NCI-H1694 (cell line): ENCODE results near the gene MTMR2.

Experiments
- DNase-seq: peaks from one replicate; lab custom pipeline; 2025; lab: John Stamatoyannopoulos, UW

The MTMR2 gene

DNA sequence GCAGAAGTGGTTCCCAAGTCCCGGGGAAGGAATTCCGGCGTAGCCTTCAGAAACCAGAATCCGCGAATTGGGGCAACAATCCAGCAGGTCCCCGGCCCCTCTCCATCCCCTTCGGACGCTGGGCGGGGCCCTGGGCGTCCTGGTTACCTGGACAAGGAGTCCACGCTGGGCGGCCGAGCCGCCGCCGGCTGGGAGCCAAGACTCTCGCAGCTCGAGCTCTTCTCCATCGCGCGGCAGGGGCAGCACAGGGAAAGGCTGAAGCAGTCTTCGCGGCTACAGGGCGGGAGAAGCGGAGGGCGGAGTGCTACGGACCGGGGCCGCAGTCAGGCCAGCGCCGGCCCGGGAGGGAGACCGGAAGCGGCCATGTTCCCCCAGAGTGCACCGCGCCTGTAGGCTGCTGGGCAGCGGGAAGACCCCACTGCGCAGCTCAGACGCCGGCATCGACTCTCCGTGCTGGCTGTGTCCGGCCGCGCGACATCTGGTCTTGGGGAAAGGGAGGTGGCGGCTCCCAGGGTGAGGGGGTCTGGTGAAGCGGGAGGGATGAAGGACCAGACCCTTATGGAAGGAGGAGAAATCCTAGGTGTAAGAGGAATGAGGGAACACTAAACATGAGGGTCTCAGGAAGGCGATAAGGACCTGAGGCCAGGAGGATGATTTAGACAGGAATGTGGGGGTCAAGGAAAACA, at the start of gene MTMR2:
TSS of gene MTMR2 (minus strand) at position 380 of the 686 bp plus-strand sequence. CDS start at position 227, 153 bp downstream.
- DNase-seq, result no peak

DNA sequence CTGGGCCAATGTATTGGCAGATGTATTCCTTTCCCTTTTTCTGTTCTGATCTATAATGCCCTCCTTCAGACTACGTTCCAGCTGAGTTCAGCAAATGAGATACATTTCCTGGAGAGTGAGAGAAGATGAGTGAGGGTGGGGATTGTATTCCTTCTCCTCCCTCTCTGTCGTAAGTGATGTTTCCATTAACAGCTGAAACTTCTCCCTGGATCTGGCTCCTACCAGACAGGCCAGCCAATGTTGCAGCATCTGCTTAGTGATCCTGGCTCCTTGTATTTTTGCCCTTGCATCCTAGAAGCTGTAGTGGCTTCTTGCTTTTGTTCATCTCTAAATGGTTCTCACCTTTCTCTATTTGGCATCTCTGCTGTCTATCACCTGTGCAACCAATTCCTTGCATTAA, 48.2 kb upstream of the MTMR2 start:
- no peak for DNase-seq

DNA sequence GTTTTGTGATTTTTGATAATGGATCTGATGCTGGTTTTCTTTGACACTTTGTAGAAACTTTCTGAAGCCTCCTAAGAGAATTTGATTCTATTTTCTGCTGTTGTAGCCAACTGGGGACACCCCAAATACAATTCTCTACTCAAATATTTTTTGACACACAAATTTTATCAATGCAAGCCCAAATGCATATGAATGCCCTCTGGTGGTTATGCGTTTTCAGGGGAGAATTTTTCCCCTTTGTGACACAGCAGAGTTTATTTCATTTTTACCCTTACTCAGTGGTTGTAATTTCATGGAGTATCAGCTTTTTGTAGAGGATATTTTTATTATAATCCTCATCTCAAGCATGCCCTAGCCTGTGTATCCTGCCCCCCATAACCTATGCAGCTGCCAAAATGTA, 44.7 kb upstream of the MTMR2 start:
- DNase-seq, result no peak

DNA sequence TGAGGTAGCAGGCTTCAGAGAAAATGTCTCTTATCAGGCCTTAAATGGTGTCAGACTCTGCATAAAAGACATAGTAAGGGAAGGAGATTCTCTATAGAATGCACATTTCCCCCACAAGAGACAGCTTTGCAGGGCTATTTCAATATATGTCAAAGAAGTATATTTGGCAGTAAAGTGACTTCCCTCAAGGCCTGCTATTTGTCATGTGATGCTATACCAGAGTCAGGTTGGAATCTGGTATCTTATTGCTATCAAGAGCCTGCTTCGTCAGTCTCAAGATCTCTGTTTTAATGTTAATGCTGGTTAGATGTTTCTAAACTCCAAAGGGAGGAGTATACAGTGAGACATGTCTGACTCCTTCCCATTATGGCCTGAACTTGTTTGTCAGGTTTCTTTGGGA, 40.4 kb upstream of the MTMR2 start:
- DNase-seq, result no peak

DNA sequence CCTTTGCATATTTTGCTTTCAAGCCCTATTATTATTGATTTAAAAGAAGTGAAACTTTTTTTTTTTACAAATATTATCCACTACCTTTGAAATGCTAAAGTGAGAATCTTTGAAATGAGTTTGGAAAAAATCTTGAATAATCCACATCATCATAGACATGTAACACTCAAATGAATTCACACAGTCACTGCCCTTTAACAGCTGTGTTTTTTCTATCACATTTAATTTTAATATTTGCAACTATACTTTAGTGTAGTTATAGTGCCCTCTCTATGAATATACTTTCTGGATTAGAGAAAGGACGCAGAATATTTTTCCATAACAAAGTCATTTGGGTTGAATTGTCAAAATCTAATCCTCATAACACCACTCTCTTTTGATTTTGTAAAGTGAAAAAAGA, 37.9 kb upstream of the MTMR2 start:
- DNase-seq, result no peak

DNA sequence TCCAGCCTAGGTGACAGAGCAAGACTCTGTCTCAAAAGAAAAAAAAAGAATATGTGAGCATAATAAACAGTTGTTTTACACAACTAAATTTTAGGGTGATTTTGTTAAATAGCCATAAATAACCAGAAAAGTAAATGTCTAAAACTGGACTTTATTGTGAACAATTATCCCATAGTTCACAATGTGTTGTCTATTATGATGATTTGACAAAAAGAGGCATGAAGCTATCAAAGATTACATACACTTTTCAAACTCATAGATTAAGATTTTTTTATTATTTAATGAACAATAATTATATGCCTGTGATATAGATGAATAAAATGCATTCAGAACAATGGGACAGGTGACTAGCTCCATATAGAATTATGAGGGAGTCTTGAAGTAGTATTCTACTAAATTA, 27.0 kb upstream of the MTMR2 start:
- no peak for DNase-seq

DNA sequence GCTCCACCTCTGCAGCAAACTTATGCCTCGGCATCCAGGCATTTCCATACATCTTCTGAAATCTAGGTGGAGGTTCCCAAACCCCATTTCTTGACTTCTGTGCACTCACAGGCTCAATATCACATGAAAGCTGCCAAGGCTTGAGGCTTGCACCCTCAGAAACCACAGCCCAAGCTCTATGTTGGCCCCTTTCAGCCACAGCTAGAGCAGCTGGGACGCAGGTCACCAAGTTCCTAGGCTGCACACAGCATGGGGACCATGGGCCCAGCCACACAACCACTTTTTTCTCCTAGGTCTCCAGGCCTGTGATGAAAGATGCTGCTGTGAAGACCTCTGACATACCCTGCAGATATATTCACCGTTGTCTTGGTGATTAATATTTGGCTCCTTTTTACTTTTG, 24.7 kb upstream of the MTMR2 start:
- DNase-seq, result no peak

DNA sequence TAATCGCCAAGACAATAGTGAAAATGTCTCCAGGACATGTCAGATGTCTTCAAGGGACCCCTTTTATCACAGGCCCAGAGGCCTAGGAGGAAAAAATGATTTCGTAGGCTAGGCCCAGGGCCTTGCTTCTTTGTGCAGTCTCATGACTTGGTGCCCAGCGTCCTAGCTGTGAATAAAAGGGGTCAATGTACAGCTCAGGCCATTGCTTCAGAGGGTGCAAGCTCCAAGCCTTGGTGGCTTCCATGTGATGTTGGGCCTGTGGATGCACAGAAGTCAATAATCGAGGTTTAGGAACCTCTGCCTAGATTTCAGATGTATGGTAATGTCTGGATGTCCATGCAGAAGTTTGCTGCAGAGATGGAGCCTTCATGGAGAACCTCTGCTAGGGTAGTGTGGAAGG, 20.7 kb upstream of the MTMR2 start:
- no peak for DNase-seq

DNA sequence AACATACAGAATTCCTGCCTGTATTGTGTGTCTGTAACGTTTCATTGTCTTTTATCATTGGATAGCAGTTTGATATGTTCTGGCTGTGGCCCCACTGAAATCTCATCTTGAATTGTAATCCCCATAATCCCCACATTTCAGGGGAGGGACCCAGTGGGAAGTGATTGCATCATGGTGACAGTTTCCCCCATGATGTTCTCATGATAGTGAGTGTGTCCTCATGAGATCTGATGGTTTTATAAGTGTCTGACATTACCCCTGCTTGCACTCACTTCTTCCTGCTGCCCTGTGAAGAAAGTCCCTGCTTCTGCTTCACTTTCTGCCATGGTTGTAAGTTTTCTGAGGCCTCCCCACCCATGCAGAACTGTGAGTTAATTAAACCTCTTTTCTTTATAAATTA, 19.6 kb upstream of the MTMR2 start:
- DNase-seq, result no peak

DNA sequence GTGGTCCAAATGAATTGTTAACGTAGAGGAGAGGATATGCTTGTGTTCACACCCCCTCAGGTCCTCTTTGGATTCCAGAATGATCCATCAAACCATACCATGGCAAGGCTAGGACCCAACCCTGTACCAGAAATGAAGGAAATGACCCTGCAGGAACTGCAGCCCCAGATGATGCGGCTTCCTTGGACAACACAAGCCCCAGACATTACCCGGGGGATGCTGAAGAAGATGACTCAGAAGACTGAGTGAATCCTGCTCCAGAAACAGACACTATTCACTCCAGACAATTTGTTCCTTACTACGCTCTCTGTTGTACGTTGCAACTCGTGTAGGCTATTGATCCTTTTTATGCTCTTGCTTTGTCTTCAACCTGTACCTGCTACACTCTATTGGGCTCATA, 15.2 kb upstream of the MTMR2 start:
- no peak for DNase-seq

DNA sequence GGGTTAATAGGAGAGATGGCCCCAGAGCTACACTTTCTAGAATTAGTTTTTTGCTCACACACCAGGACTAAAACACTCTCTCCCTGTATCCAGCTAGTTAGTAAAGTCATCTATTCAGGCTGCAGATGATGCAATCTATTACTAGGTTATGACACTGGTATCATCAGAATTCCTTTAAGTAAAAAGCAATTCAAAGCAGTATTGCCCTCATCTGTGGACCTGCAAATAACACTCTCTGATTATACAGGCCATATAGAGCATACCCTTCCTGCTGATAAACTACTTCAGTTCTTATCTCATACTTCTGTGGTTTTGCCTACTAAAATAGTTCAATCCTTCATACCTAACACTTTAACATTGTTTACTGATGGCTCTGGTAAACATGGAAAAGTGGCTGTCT, 13.5 kb upstream of the MTMR2 start:
- DNase-seq, result no peak

DNA sequence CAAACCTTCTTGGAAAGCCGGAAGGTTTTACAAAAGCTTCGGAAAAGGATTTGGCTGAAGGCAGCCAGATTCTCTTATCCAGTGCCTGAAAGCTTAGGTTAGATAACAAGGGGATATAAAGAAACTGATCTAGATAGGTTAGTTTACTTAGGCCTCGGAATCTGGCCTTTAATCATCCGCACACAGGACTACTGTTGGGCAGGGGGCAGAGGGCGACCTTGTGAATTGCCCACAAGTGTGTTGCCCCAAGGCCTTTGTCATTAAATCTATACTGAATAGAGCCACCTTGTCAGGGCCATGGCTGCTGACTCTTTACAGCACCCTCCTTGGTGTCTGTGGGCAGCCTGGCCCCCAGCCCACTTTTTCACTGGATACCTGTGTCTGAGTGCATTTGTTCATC, 9.7 kb upstream of the MTMR2 start:
- no peak for DNase-seq

DNA sequence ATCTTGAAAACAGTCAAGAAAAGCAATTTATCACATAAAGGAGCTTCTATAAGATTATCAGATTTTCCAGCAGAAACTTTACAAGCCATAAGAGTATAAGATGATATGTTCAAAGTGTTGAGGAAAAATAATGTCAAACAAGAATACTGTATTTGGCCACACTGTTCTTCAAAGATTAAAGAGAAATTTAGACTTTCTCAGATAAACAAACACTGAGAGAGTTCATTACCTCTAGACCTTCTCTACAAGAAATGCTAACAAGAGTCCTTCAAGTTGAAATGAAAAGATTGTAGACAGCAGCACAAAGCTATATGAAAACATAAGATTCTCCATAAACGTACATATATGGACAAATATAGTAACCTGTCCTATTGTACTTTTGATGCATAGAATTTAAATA, 8.0 kb upstream of the MTMR2 start:
- no peak for DNase-seq

DNA sequence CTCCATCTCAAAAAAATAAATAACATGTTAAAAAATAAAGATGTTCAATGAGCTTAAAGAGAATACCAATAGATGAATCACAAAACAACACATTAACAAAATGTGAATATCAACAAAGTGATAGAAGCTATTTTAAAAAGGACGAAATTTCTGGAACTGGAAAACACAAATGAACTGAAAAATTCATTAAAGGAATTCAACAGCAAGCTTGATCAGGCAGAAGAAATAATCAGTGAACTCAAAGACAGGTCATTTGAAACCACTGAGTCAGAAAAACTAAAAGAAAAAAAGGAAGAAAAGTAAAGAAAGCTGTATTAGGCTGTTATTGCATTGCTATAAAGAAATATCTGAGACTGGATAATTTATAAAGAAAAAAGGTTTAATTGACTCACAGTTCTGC, 7.0 kb upstream of the MTMR2 start:
- no peak for DNase-seq

DNA sequence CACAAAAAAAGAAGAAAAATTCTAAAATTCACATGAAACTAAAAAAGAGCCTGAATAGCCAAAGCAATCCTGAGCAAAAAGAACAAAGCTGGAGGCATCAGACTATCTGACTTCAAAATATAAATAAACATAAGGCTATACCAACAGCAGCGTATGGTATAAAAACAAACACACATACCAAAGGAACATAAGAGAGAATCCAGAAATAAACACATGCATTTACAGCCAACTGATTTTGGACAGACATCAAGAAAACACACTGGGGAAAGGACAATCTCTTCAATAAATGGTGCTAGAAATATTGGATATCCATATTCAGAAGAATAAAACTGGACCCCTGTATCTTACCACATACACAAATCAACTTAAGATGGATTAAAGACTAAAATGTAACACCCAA, 2.8 kb upstream of the MTMR2 start:
- DNase-seq, result no peak

DNA sequence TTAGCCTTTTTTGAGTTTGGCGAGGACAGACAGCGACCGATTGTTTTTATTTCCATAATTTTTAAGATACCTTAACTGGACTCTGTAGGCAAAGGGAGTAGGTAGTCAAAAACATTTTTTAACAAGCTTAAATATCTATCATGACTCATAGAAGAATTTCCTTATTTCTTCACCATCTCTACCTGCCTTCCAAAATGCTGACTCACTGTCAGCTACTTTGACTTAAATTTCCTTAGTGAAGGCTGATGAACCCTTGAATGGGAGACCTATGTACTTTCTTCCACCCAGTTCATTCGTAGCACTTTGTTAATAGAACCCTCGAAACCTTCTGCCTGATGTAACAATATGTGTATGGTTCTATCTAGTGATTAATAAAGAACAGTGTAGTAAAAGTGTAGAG, 1.1 kb upstream of the MTMR2 start:
- no peak for DNase-seq

DNA sequence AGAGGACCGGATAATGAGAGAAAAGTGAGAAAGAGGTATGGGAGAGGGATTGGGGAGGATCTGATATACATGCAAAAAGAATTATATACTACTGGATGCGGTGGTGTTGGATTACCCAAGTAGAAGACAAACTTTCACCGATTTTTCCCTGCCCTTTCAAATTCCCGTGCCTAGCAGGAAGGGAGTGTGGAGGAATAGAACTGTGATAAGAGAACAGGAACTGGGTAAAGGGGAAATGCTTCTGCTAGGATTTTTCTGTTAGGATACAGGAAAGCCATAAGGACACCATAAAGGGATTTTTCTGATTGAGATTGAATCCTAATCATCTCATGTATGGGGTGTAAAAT, 480 bp upstream of the MTMR2 start:
- no peak for DNase-seq

DNA sequence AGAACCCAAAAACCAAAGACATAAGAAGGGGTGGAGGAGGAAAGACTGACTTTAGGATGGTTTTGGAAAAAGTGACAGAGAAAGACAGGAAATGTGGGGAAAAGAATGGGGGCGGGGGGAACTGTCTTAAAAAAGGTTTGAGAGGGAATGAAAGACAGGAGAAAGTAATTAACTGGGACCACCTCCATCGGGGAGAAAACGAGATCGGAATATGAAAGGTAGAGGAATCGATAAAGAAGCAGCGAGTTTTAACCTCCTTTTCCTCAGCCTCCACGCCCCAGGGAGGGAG, 524 bp downstream of the MTMR2 start:
- no peak for DNase-seq

DNA sequence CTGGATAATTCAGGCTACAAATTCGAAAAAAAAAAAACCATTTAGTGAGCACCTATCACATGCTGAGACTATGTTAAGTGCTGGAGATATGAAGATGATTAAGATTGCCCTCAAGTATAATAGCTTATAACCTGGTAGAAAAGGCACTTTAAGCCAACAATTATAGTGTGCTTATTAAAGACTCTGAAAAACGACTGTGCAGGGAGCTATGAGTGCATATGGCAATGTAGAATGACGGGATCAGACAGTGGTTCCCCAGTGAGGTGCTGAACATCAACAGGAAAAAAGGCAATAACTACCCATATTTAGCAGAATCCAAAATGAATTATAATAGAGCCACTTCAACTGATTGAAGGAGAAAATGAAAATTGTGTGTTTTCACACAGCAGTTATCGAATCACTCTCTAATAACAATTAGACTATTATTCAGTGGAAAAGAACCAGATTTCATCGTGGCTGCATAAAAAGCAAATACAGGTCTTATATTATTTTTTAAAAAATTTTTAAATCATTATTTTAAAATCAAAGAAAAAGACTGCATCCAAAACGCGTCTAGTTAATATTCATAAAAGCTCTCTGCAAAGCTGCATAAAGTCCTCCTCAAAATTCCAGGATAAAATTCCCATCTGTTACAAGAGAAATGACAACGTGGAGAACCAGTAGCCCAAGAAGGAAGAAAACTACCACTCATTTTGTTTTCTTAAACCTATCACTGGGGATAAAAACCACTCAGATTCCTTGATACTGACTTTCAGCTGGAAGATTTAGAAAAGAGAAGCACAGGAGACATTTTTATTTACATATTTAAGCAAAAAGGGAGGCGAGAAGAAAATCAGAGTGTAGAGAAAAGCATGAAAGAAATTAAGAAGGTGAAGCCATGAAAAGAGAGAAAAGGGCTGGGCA, 1.1 kb downstream of the MTMR2 start:
- DNase-seq, result no peak

DNA sequence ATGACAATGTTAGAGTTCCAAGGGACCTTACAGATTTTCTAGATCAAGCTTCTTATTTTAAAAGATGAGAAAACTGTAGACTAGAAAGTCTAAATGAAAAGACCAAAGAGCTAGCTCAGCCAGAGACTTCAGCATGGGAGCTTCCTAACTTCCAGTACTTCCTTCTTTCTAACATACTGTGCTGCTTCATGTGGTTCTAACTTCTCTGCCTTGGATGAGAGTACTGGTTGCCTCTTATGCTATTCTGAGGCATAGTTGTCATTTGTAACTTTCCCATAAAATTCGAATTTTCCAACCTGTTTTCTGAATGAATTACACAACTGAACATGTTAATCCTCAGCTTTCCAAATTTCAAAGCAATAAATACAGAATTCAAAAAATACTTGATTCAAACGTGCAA, 1.8 kb downstream of the MTMR2 start:
- DNase-seq, result no peak

DNA sequence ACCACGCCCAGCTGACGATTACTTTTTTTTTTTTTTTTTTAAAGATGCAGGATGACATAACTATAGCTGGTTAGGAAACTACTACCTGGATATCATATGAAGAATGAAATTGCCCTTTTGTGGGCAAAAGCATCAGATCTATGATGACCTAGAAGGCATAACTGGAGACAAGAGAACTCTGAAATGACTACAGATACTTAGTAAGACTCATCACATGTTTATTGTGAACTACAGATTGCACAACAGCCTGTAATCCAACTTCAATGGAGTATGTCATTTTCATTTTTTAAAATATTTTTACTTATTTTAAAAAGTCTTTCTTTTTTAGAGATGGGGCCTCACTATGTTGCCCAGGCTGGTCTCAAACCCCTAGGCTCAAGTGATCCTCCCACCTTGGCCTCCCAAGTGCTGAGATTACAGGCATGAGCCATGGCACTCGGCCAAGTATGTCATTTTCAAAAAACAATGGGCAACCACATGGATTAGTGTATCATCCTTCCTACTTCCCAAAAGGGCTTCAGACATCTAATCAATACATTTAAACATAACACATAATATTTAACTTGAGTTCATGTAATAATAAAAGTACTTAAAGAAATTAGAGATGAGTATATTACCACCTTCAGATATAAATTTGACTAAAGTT, 3.3 kb downstream of the MTMR2 start:
- no peak for DNase-seq

DNA sequence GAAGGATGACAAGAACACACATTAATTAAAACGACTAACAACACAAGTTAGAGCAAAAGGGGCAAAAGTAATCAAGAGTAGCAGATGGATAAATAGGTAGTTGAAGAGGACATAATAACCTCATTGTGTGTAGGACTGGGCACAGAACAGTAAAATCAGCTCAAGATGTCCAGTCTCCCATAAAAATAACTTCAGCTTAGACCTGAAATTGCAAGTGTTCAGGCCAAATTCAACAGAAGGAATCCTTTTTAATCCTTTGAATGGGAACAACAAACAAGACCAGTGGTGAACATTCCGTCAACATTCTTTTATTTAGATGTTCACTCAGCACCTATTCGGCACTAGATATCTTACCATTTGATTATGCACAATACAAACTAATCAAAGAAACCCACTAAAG, 4.4 kb downstream of the MTMR2 start:
- no peak for DNase-seq

DNA sequence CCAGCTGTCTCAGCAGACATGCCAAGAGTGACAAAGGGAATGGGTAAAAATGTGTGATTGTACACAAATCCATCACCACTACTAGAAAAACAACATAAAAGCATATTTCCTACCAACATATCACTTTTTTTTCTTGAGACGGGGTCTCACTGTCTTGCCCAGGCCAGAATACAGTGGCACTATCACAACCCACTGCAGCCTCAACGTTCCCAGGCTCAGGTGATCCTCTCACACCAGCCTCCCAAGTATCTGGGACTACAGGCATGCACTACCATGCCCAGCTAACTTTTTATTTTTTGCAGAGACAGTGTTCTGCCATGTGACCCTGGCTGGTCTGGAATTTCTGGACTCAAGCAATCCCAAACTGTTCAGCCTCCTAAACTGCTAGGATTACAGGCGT, 5.2 kb downstream of the MTMR2 start:
- DNase-seq, result no peak

DNA sequence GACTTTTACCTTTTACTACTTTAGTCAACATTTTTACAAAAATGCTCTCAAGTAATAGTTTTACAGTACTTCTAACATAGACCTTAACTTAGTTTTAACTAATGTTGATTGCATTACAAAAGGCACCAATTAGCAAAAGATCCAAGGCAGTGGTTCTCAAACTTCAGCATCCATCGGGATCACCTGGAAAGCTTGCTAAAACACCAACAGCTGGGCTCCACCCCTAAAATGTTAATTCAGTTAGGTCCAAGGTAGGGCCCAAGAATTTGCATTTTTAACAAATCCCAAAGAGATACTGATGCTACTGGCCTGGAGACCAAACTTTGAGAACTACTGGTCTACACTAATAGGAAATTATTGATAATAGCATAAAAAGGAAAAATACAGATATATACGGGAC, 5.9 kb downstream of the MTMR2 start:
- DNase-seq, result no peak
